Measurements from ENCODE around the gene LARP4B. TPM values are rescaled to one million over a fixed set of nuclear protein-coding genes. Genes with fewer than 3 reads are reported as not detected.

LARP4B gene
- total and polyA plus RNA-seq, 7 donors = 16.6 to 88.3 (median 66.6) TPM

- H3K4me1 ChIP-seq = no peaks in the 10 kb centered on the region
- DNase-seq = no peak
- peaks cover 0 to 4% (median 2%) of the 10 kb centered on the region in 3 donors for H3K27me3 ChIP-seq (ENCODE audit: insufficient read depth in 3 of 3, low read length in 2 of 3)
- no peaks in the 10 kb centered on the region for H3K36me3 ChIP-seq (ENCODE audit: insufficient read depth in 1 of 2, low read depth in 1 of 2)
- no peaks in the 10 kb centered on the region for H3K9me3 ChIP-seq
- ATAC-seq = no peak
- no peak overlapping the region for H3K27ac ChIP-seq
- H3K4me3 ChIP-seq = no peak overlapping the region
- TF ChIP-seq CTCF (IDR thresholded peaks at IDR 0.05) = no peak
- WGBS, 3 donors = 86 to 90% (median 90%) methylated on average over 9 of the region's 9 CpGs
- intact Hi-C loops (cut with DNase I) = no loop called here
Observed at GRCh38 chr10:947051-947450, 15.5 kb upstream of the LARP4B start.

GRCh38 chr10:945778-946177 is 14.3 kb upstream of the LARP4B start:
- no peak for DNase-seq
- TF ChIP-seq CTCF (IDR thresholded peaks at IDR 0.05) = no peak
- 85 to 89% (median 87%) methylated on average over 6 of the region's 6 CpGs for WGBS, 3 donors

DNA sequence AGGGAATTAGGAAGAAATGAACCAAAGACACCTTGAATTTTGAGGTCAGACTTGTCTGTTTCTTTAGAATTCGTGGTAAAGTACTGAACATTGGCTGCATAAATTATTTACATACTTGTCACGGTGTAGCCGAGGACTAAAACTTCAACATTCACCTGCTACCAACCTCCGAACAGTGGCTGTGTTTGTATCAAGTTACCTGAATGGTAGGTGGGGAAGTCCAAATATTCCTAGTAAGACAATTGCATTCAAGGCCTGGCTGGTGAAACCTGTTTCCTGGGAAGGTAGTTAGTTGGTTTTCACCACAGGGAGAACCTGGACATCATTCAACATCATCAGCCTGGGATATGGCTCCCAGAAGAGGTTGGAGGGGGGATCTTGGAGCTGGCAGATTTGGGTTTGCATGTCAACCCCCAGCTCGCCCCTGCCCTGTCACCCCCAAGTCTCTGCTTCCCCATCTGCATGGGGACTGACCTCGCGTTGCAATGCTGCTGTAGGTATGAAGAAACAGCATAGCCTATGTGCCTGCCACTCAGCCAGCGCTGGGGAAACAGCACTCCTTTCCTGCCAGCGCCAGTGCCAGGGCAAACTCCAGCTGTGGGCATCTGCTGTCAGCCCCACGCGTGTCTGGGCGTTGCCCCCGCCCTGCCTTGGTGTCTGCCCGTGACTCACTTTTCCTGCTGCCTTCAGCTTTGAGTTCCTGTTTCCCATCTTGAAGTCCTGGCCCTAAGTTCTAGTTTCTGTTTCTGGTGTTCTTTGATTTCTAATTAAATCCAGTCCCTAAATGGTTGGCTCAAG is 12.7 kb upstream of the LARP4B start:
- intact Hi-C loops (cut with DNase I) = loop anchor here in 1 of 2 donors (5.0 kb wide), 1 partner anchor 33 kb away; no protein-coding TSS in a partner anchor
- WGBS, 3 donors = 44 to 49% (median 44%) methylated on average over 14 of the region's 14 CpGs
- H3K4me3 ChIP-seq = no peak overlapping the region
- H3K9me3 ChIP-seq = no peaks in the 10 kb centered on the region
- no peaks in the 10 kb centered on the region for H3K36me3 ChIP-seq (ENCODE audit: insufficient read depth in 1 of 2, low read depth in 1 of 2)
- no peak overlapping the region for H3K27ac ChIP-seq
- H3K27me3 ChIP-seq (ENCODE audit: insufficient read depth in 3 of 3, low read length in 2 of 3) = no peaks in the 10 kb centered on the region
- DNase-seq (peak; percentile 72 to 79), ATAC-seq (peak; percentile 55 to 69 (median 61))
- TF ChIP-seq CTCF (IDR thresholded peaks at IDR 0.05) = no peak
- H3K4me1 ChIP-seq = no peaks in the 10 kb centered on the region

More at GRCh38 chr10:945778-946177, 14.3 kb upstream of the LARP4B start:
- no peaks in the 10 kb centered on the region for H3K36me3 ChIP-seq (ENCODE audit: insufficient read depth in 1 of 2, low read depth in 1 of 2)
- H3K4me3 ChIP-seq = no peak overlapping the region
- intact Hi-C loops (cut with DNase I) = no loop called here
- no peaks in the 10 kb centered on the region for H3K9me3 ChIP-seq
- peaks cover 0 to 3% (median 2%) of the 10 kb centered on the region in 3 donors for H3K27me3 ChIP-seq (ENCODE audit: insufficient read depth in 3 of 3, low read length in 2 of 3)
- no peak for ATAC-seq
- no peak overlapping the region for H3K27ac ChIP-seq
- no peaks in the 10 kb centered on the region for H3K4me1 ChIP-seq

- H3K27ac ChIP-seq = no peak overlapping the region
Observed at GRCh38 chr10:943334-944033, 12.0 kb upstream of the LARP4B start.

More at GRCh38 chr10:943334-944033, 12.0 kb upstream of the LARP4B start:
- intact Hi-C loops (cut with DNase I) = loop anchor here in 1 of 2 donors (5.0 kb wide), 1 partner anchor 34 kb away; no protein-coding TSS in a partner anchor
- TF ChIP-seq CTCF (IDR thresholded peaks at IDR 0.05) = no peak
- Histone ChIP-seq H3K4me3 (no peak overlapping the region), H3K36me3 (ENCODE audit: insufficient read depth in 1 of 2, low read depth in 1 of 2) (no peaks in the 10 kb centered on the region), H3K4me1 (no peaks in the 10 kb centered on the region), H3K27me3 (ENCODE audit: insufficient read depth in 3 of 3, low read length in 2 of 3) (no peaks in the 10 kb centered on the region), H3K9me3 (no peaks in the 10 kb centered on the region)
- no peak for ATAC-seq
- DNase-seq = no peak
- 89 to 93% (median 90%) methylated on average over 17 of the region's 17 CpGs for WGBS, 3 donors
